Uterus (tissue), 4 donors: Measurements from ENCODE around the gene STX2. TPM values are rescaled to one million over a fixed set of nuclear protein-coding genes. Genes with fewer than 3 reads are reported as not detected.

Experiments
- DNase-seq, 2 donors: peaks; one replicate each; pipeline ENCODE4 v3.0.0-alpha.2; 2019 to 2020
- H3K27ac ChIP-seq, 2 donors: fragments of 200-600 bp; sonication (generic); 1 replicate in 1 of 2; 2 replicates in 1 of 2; pipeline ENCODE4 v1.5.1; 2016 to 2018
- H3K27me3 ChIP-seq, 2 donors: fragments of 200-600 bp; sonication (generic); one replicate each; pipeline ENCODE4 v1.5.1; 2018 to 2019; ENCODE audit warnings: control low read depth in 1 of 2
- H3K36me3 ChIP-seq, 2 donors: fragments of 200-600 bp; sonication (generic); one replicate each; pipeline ENCODE4 v1.5.1; 2019; ENCODE audit warnings: control low read depth in 1 of 2
- H3K4me1 ChIP-seq, 2 donors: fragments of 200-600 bp; sonication (generic); one replicate each; pipeline ENCODE4 v1.5.1; 2018 to 2019; ENCODE audit warnings: control low read depth in 1 of 2
- H3K4me3 ChIP-seq, 2 donors: fragments of 200-600 bp; sonication (generic); 1 replicate in 1 of 2; 2 replicates in 1 of 2; pipeline ENCODE4 v1.5.1; 2018 to 2019; ENCODE audit warnings: mild to moderate bottlenecking in 1 of 2
- H3K9me3 ChIP-seq, 2 donors: fragments of 200-600 bp; sonication (generic); one replicate each; pipeline ENCODE4 v1.5.1; 2019; ENCODE audit warnings: control low read depth in 1 of 2
- CTCF ChIP-seq, 4 experiments: fragments of 200-600 bp in 2 of 4; fragments of 450-650 bp in 2 of 4; sonication (generic) in 2 of 4; IDR thresholded peaks; one replicate each; pipeline ENCODE4 v1.5.1; 2016 to 2019; ENCODE audit warnings: antibody characterized with exemption in 4 of 4, mild to moderate bottlenecking in 2 of 4, moderate library complexity in 1 of 4
- POLR2A ChIP-seq, 2 donors: fragments of 450-650 bp; IDR thresholded peaks; one replicate each; pipeline ENCODE4 v1.6.1; 2016; ENCODE audit warnings: antibody characterized with exemption in 2 of 2, mild to moderate bottlenecking in 1 of 2, moderate library complexity in 1 of 2
- intact Hi-C: fragments of 100-400 bp; cut with DNase I; formaldehyde crosslinking; loops from one replicate; pipeline ENCODE4 v1.15.1; 2023; ENCODE audit warnings: low total_unique reads
- total RNA-seq, 4 donors: library from RNA; depleted of rRNA in 3 of 4; stranded (reverse); fragments of >200 nt in 3 of 4; gene quantifications; one replicate each; pipeline versions ENCODE4 v1.1.0 to v1.2.4, GENCODE V29; 2014 to 2023
- donor health status: DM: yes; HTN: yes; CAD: no.

The STX2 gene
- total RNA-seq, 4 donors from 2014 or later = 33.5 to 44.6 (median 35.4) TPM

GRCh38 chr12:130775953-130776856, 62.8 kb downstream of the STX2 start:
- no peaks in the 10 kb centered on the region for H3K4me1 ChIP-seq
- no peaks in the 10 kb centered on the region for H3K36me3 ChIP-seq
- no peaks in the 10 kb centered on the region for H3K27me3 ChIP-seq
- DNase-seq = peak in 1 of 2 donors; percentile 28
- peak overlapping the region; percentile 5 to 15 for H3K4me3 ChIP-seq
- intact Hi-C loops = no loop called here
- no peak overlapping the region for H3K27ac ChIP-seq
- TF ChIP-seq POLR2A (IDR thresholded peaks at IDR 0.05) = no peak
- TF ChIP-seq CTCF (IDR thresholded peaks at IDR 0.05) = no peak
- H3K9me3 ChIP-seq = no peaks in the 10 kb centered on the region

- Histone ChIP-seq H3K36me3 (no peaks in the 10 kb centered on the region), H3K27me3 (no peaks in the 10 kb centered on the region), H3K9me3 (no peaks in the 10 kb centered on the region), H3K4me3 (no peak overlapping the region), H3K4me1 (no peaks in the 10 kb centered on the region), H3K27ac (no peak overlapping the region)
- DNase-seq = no peak
- TF ChIP-seq POLR2A (IDR thresholded peaks at IDR 0.05) = no peak
- TF ChIP-seq CTCF (IDR thresholded peaks at IDR 0.05) = no peak
- intact Hi-C loops = no loop called here
Measured at GRCh38 chr12:130770413-130771028, 68.5 kb downstream of the STX2 start.

GRCh38 chr12:130768120-130768519, 70.9 kb downstream of the STX2 start:
- no peak for DNase-seq
- no peaks in the 10 kb centered on the region for H3K27me3 ChIP-seq
- H3K27ac ChIP-seq = no peak overlapping the region
- intact Hi-C loops = no loop called here
- H3K36me3 ChIP-seq = no peaks in the 10 kb centered on the region
- no peak for TF ChIP-seq CTCF (IDR thresholded peaks at IDR 0.05)
- no peak for TF ChIP-seq POLR2A (IDR thresholded peaks at IDR 0.05)
- no peak overlapping the region for H3K4me3 ChIP-seq
- H3K9me3 ChIP-seq = no peaks in the 10 kb centered on the region
- H3K4me1 ChIP-seq = no peaks in the 10 kb centered on the region

GRCh38 chr12:130766470-130766869, 72.6 kb downstream of the STX2 start:
- H3K36me3 ChIP-seq = no peaks in the 10 kb centered on the region
- no peak overlapping the region for H3K27ac ChIP-seq
- H3K9me3 ChIP-seq = no peaks in the 10 kb centered on the region
- intact Hi-C loops = no loop called here
- no peak overlapping the region for H3K4me3 ChIP-seq
- DNase-seq = no peak
- H3K4me1 ChIP-seq = no peaks in the 10 kb centered on the region
- TF ChIP-seq POLR2A (IDR thresholded peaks at IDR 0.05) = no peak
- no peak for TF ChIP-seq CTCF (IDR thresholded peaks at IDR 0.05)
- H3K27me3 ChIP-seq = no peaks in the 10 kb centered on the region

- no peaks in the 10 kb centered on the region for H3K4me1 ChIP-seq
- TF ChIP-seq POLR2A (IDR thresholded peaks at IDR 0.05) = no peak
- no peak for DNase-seq
- H3K27ac ChIP-seq = no peak overlapping the region
- H3K9me3 ChIP-seq = no peaks in the 10 kb centered on the region
- H3K27me3 ChIP-seq = no peaks in the 10 kb centered on the region
- no peak overlapping the region for H3K4me3 ChIP-seq
- intact Hi-C loops = no loop called here
- H3K36me3 ChIP-seq = no peaks in the 10 kb centered on the region
Measured at GRCh38 chr12:130765186-130765659, 73.8 kb downstream of the STX2 start.
